Measurements from ENCODE around the gene CDH7.

CDH7 gene

GRCh38 chr18:65750389-65751154 lies at the start of gene CDH7:
Gene CDH7 (plus strand): TSS chr18:65751012. CDS start chr18:65762843, 11,831 bp downstream.
- DNase-seq, result no peak

- no peak for DNase-seq
Observed at GRCh38 chr18:65704046-65704445, 46.8 kb upstream of the CDH7 start.

GRCh38 chr18:65706646-65707045 lies 44.2 kb upstream of the CDH7 start:
- no peak for DNase-seq

GRCh38 chr18:65711493-65711892 lies 39.3 kb upstream of the CDH7 start:
- DNase-seq, result no peak

GRCh38 chr18:65721619-65722018 lies 29.2 kb upstream of the CDH7 start:
- DNase-seq, result no peak

- no peak for DNase-seq
Observed at GRCh38 chr18:65725251-65726050, 25.4 kb upstream of the CDH7 start.

- no peak for DNase-seq
Observed at GRCh38 chr18:65735155-65735554, 15.7 kb upstream of the CDH7 start.

GRCh38 chr18:65737471-65737955 lies 13.3 kb upstream of the CDH7 start:
- DNase-seq, result no peak

- no peak for DNase-seq
Observed at GRCh38 chr18:65746936-65747335, 3.9 kb upstream of the CDH7 start.

- DNase-seq, result no peak
Observed at GRCh38 chr18:65748321-65748720, 2.5 kb upstream of the CDH7 start.

GRCh38 chr18:65749841-65750240 lies 971 bp upstream of the CDH7 start:
- no peak for DNase-seq

- no peak for DNase-seq
Observed at GRCh38 chr18:65751155-65752085, 608 bp downstream of the CDH7 start.

GRCh38 chr18:65752625-65753325 lies 2.0 kb downstream of the CDH7 start:
- no peak for DNase-seq

- no peak for DNase-seq
Observed at GRCh38 chr18:65753520-65753919, 2.7 kb downstream of the CDH7 start.

GRCh38 chr18:65754121-65754520 lies 3.3 kb downstream of the CDH7 start:
- no peak for DNase-seq

GRCh38 chr18:65755616-65756015 lies 4.8 kb downstream of the CDH7 start:
- no peak for DNase-seq

- no peak for DNase-seq
Observed at GRCh38 chr18:65760457-65760856, 9.6 kb downstream of the CDH7 start.

- DNase-seq, result no peak
Observed at GRCh38 chr18:65761636-65762295, 11.0 kb downstream of the CDH7 start.

- DNase-seq, result no peak
Observed at GRCh38 chr18:65762556-65762955, 11.7 kb downstream of the CDH7 start.

- DNase-seq, result no peak
Observed at GRCh38 chr18:65767406-65767805, 16.6 kb downstream of the CDH7 start.

- no peak for DNase-seq
Observed at GRCh38 chr18:65768120-65768778, 17.4 kb downstream of the CDH7 start.
